ENCODE measurements around the gene FRMD4B.

DNA sequence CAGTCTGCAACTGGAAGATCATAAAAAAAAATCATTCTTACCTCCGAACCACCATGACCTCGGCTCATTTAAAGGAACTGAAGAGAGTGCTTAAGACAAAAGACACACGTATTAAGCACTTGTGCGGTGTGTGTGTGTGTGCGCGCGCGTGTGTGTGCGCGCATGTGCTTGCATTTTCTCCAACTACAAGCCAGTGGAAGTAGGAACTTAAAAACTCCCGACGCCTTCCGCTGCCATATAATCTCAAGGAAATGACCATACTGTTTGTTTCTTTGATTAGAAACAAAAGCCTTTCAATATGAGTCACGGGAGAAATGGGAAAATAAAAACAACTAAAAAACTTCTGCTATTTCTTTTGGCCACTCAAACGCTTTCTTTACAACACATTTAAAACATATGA is 32.4 kb downstream of the FRMD4B start:
- TF ChIP-seq, protein P1, sequence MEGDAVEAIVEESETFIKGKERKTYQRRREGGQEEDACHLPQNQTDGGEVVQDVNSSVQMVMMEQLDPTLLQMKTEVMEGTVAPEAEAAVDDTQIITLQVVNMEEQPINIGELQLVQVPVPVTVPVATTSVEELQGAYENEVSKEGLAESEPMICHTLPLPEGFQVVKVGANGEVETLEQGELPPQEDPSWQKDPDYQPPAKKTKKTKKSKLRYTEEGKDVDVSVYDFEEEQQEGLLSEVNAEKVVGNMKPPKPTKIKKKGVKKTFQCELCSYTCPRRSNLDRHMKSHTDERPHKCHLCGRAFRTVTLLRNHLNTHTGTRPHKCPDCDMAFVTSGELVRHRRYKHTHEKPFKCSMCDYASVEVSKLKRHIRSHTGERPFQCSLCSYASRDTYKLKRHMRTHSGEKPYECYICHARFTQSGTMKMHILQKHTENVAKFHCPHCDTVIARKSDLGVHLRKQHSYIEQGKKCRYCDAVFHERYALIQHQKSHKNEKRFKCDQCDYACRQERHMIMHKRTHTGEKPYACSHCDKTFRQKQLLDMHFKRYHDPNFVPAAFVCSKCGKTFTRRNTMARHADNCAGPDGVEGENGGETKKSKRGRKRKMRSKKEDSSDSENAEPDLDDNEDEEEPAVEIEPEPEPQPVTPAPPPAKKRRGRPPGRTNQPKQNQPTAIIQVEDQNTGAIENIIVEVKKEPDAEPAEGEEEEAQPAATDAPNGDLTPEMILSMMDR (IDR thresholded peaks at IDR 0.05) = no peak
- peak in 1 of 4 donors; percentile 26 for TF ChIP-seq POLR2A (IDR thresholded peaks at IDR 0.05)
